Sigmoid colon (tissue), 4 donors: ENCODE measurements around the gene KIF1A.
"Not testable (repeated sequence)": the region's sequence is repeated elsewhere in the genome, so short reads cannot be mapped to it uniquely, and the experiment has no call there.

Source experiments
- EP300 ChIP-seq, 4 donors: sonication (generic); formaldehyde crosslinking; IDR thresholded peaks; one replicate each; pipeline ENCODE4 v1.6.1; 2017; ENCODE audit warnings: antibody characterized with exemption in 4 of 4
- POLR2A ChIP-seq, 2 donors: fragments of 450-650 bp; IDR thresholded peaks; one replicate each; pipeline ENCODE4 v1.6.1; 2016; ENCODE audit warnings: antibody characterized with exemption in 2 of 2, mild to moderate bottlenecking in 2 of 2, moderate library complexity in 2 of 2
- TF ChIP-seq, protein P1 (sequence below), 4 experiments: fragments of 450-650 bp in 3 of 4; fragments of 200-600 bp in 1 of 4; IDR thresholded peaks; one replicate each; pipeline ENCODE4 v1.5.1; 2016 to 2019; ENCODE audit warnings: antibody characterized with exemption in 4 of 4, mild to moderate bottlenecking in 3 of 4, moderate library complexity in 2 of 4

DNA sequence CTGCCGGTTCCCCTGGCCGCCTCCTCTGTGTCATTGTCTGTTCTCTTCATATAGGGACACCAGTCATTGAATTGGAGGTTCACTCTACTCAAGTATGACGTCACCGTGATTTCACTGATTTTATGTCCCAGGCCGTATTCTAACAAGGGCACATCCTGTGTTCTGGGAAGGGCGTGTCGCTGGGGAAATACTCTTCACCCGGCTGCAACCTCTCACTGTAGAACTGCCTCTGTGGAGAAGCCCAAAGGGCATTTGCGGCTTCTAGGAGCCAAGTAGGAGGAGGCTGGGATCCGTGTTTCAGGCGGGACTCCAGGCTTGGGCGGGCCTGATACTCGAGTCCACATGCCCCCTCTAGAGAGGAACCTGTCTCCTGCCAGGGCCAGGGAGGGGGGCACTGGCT, 123.5 kb downstream of the KIF1A start:
- TF ChIP-seq, protein P1, sequence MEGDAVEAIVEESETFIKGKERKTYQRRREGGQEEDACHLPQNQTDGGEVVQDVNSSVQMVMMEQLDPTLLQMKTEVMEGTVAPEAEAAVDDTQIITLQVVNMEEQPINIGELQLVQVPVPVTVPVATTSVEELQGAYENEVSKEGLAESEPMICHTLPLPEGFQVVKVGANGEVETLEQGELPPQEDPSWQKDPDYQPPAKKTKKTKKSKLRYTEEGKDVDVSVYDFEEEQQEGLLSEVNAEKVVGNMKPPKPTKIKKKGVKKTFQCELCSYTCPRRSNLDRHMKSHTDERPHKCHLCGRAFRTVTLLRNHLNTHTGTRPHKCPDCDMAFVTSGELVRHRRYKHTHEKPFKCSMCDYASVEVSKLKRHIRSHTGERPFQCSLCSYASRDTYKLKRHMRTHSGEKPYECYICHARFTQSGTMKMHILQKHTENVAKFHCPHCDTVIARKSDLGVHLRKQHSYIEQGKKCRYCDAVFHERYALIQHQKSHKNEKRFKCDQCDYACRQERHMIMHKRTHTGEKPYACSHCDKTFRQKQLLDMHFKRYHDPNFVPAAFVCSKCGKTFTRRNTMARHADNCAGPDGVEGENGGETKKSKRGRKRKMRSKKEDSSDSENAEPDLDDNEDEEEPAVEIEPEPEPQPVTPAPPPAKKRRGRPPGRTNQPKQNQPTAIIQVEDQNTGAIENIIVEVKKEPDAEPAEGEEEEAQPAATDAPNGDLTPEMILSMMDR (IDR thresholded peaks at IDR 0.05) = not testable (repeated sequence)
- not testable (repeated sequence) for TF ChIP-seq POLR2A, EP300 (IDR thresholded peaks at IDR 0.05)
